Parathyroid adenoma (tissue), 2 donors: ENCODE data around the gene TMCC1.
"Not testable (repeated sequence)": the region's sequence is repeated elsewhere in the genome, so short reads cannot be mapped to it uniquely, and the experiment has no call there.

Experiments used
- H2AFZ ChIP-seq: fragments of 300-600 bp; sonication (generic); one replicate; pipeline ENCODE4 v1.7.0; 2017; ENCODE audit warnings: antibody characterized with exemption, mild to moderate bottlenecking
- H3K27ac ChIP-seq: fragments of 300-600 bp; sonication (generic); one replicate; pipeline ENCODE4 v1.7.0; 2017
- H3K27me3 ChIP-seq: fragments of 300-600 bp; sonication (generic); one replicate; pipeline ENCODE4 v1.7.0; 2017; ENCODE audit warnings: low read length; ENCODE audit not compliant: control insufficient read depth, insufficient read depth
- H3K36me3 ChIP-seq: fragments of 300-600 bp; sonication (generic); one replicate; pipeline ENCODE4 v1.7.0; 2017; ENCODE audit warnings: low read length; ENCODE audit not compliant: control insufficient read depth, insufficient read depth
- H3K4me1 ChIP-seq: fragments of 300-600 bp; sonication (generic); one replicate; pipeline ENCODE4 v1.7.0; 2017; ENCODE audit warnings: control low read depth
- H3K4me2 ChIP-seq: fragments of 300-600 bp; sonication (generic); one replicate; pipeline ENCODE4 v1.7.0; 2017; ENCODE audit warnings: low read length
- H3K4me3 ChIP-seq: fragments of 300-600 bp; sonication (generic); one replicate; pipeline ENCODE4 v1.7.0; 2017; ENCODE audit warnings: low read depth, low read length
- H3K79me2 ChIP-seq: fragments of 300-600 bp; sonication (generic); one replicate; pipeline ENCODE4 v1.7.0; 2017; ENCODE audit warnings: control low read depth
- H3K9ac ChIP-seq: fragments of 300-600 bp; sonication (generic); one replicate; pipeline ENCODE4 v1.7.0; 2017; ENCODE audit warnings: mild to moderate bottlenecking
- H3K9me3 ChIP-seq: fragments of 300-600 bp; sonication (generic); one replicate; pipeline ENCODE4 v1.7.0; 2017; ENCODE audit warnings: low read length; ENCODE audit not compliant: control insufficient read depth
- CTCF ChIP-seq: fragments of 300-600 bp; sonication (generic); IDR thresholded peaks from one replicate; pipeline ENCODE4 v1.7.0; 2017; ENCODE audit warnings: antibody characterized with exemption, mild to moderate bottlenecking
- donor health status: primary hyperparathyroidism.

TMCC1 gene

GRCh38 chr3:129890891-129891290 is 2.6 kb downstream of the TMCC1 start:
- H3K27me3 ChIP-seq, result no peaks in the 10 kb centered on the region
- H3K79me2 ChIP-seq, result peaks cover 24% of the 10 kb centered on the region
- no peak overlapping the region for H3K4me3 ChIP-seq
- H3K27ac ChIP-seq, result no peak overlapping the region
- no peak for TF ChIP-seq CTCF
- H2AFZ ChIP-seq, result no peak overlapping the region
- H3K9ac ChIP-seq, result no peak overlapping the region
- peak overlapping the region; percentile 22 for H3K4me2 ChIP-seq
- no peaks in the 10 kb centered on the region for H3K9me3 ChIP-seq
- peaks cover 2% of the 10 kb centered on the region for H3K4me1 ChIP-seq
- no peaks in the 10 kb centered on the region for H3K36me3 ChIP-seq

- Histone ChIP-seq H3K4me2 (peak overlapping the region; percentile 22), H2AFZ (no peak overlapping the region), H3K4me3 (no peak overlapping the region), H3K79me2 (peaks cover 25% of the 10 kb centered on the region), H3K27ac (no peak overlapping the region), H3K9ac (no peak overlapping the region), H3K9me3 (no peaks in the 10 kb centered on the region), H3K36me3 (no peaks in the 10 kb centered on the region), H3K4me1 (peaks cover 2% of the 10 kb centered on the region), H3K27me3 (no peaks in the 10 kb centered on the region)
- no peak for TF ChIP-seq CTCF
Observed at GRCh38 chr3:129890125-129890524, 3.4 kb downstream of the TMCC1 start.

GRCh38 chr3:129888771-129889170 is 4.7 kb downstream of the TMCC1 start:
- no peak overlapping the region for H3K9ac ChIP-seq
- no peak overlapping the region for H3K4me3 ChIP-seq
- no peaks in the 10 kb centered on the region for H3K36me3 ChIP-seq
- H3K27me3 ChIP-seq, result no peaks in the 10 kb centered on the region
- no peak overlapping the region for H3K4me2 ChIP-seq
- no peaks in the 10 kb centered on the region for H3K9me3 ChIP-seq
- peaks cover 28% of the 10 kb centered on the region for H3K79me2 ChIP-seq
- TF ChIP-seq CTCF, result no peak
- H3K27ac ChIP-seq, result no peak overlapping the region
- H3K4me1 ChIP-seq, result peaks cover 2% of the 10 kb centered on the region
- no peak overlapping the region for H2AFZ ChIP-seq

- Histone ChIP-seq H3K4me2 (no peak overlapping the region), H3K9ac (no peak overlapping the region), H3K4me1 (peaks cover 12% of the 10 kb centered on the region), H3K27me3 (no peaks in the 10 kb centered on the region), H3K4me3 (no peak overlapping the region), H3K79me2 (peaks cover 14% of the 10 kb centered on the region), H3K9me3 (no peaks in the 10 kb centered on the region), H3K27ac (no peak overlapping the region), H2AFZ (no peak overlapping the region), H3K36me3 (no peaks in the 10 kb centered on the region)
- no peak for TF ChIP-seq CTCF
Observed at GRCh38 chr3:129881261-129881660, 12.2 kb downstream of the TMCC1 start.

GRCh38 chr3:129878355-129878754 is 15.2 kb downstream of the TMCC1 start:
- Histone ChIP-seq H3K9me3 (no peaks in the 10 kb centered on the region), H3K79me2 (peaks cover 16% of the 10 kb centered on the region), H3K4me3 (no peak overlapping the region), H3K4me1 (peaks cover 12% of the 10 kb centered on the region), H3K27me3 (no peaks in the 10 kb centered on the region), H3K9ac (no peak overlapping the region), H3K4me2 (peak overlapping the region; percentile 23), H3K27ac (no peak overlapping the region), H3K36me3 (no peaks in the 10 kb centered on the region), H2AFZ (no peak overlapping the region)
- no peak for TF ChIP-seq CTCF

GRCh38 chr3:129874479-129874878 is 19.0 kb downstream of the TMCC1 start:
- peaks cover 22% of the 10 kb centered on the region for H3K79me2 ChIP-seq
- not testable (repeated sequence) for H3K27ac ChIP-seq, H3K9me3 ChIP-seq, H3K4me3 ChIP-seq, H3K4me2 ChIP-seq, H3K27me3 ChIP-seq, H3K36me3 ChIP-seq, H3K9ac ChIP-seq, H2AFZ ChIP-seq
- H3K4me1 ChIP-seq, result peaks cover 17% of the 10 kb centered on the region
